Measurements from ENCODE around the gene SLC39A5. TPM values are rescaled to one million over a fixed set of nuclear protein-coding genes. Genes with fewer than 3 reads are reported as not detected.
"Not testable (repeated sequence)": the region's sequence is repeated elsewhere in the genome, so short reads cannot be mapped to it uniquely, and the experiment has no call there.

SLC39A5 gene
- total RNA-seq, 2 donors from 2014 or later, result 0.51 to 2.0 TPM

DNA sequence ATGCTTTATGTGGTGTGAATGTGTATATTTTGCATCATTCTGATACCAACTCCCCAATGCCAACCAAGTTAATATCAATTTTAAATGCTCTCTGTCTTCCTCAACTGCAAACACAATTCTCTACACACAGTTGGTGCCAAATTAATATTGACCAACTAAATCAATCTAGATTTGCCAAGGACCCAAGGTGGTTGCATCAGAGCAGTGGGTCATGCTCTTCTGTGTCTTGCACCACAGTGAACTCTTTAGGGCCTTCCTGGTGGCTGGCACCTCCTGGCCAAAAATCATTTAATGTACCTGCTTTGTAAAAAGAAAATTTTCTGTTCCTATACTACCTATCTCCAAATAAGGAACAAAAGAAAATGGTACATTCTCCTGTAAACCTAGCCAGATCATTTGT is 51.0 kb downstream of the SLC39A5 start:
- DNase-seq (ENCODE audit: low spot score in 2 of 2) (no peak), ATAC-seq (no peak)
- Mint-ChIP-seq H3K36me3 (peaks cover 11 to 28% of the 10 kb centered on the region in 2 donors), H3K9me3 (no peaks in the 10 kb centered on the region), H3K27ac (peak overlapping the region in 1 of 2 donors; percentile 17)

GRCh38 chr12:56282030-56282429 is 52.2 kb downstream of the SLC39A5 start:
- Mint-ChIP-seq H3K36me3 (peaks cover 9 to 27% of the 10 kb centered on the region in 2 donors), H3K27ac (peak overlapping the region in 1 of 2 donors; percentile 77), H3K9me3 (no peaks in the 10 kb centered on the region)
- DNase-seq (ENCODE audit: low spot score in 2 of 2), result no peak
- ATAC-seq, result no peak

- H3K27ac Mint-ChIP-seq, result peak overlapping the region; percentile 25 to 84
- DNase-seq (ENCODE audit: low spot score in 2 of 2) (no peak), ATAC-seq (no peak)
- H3K9me3 Mint-ChIP-seq, result no peaks in the 10 kb centered on the region
- H3K36me3 Mint-ChIP-seq, result peaks cover 9 to 27% of the 10 kb centered on the region in 2 donors
Observed at GRCh38 chr12:56282579-56282978, 52.7 kb downstream of the SLC39A5 start.

DNA sequence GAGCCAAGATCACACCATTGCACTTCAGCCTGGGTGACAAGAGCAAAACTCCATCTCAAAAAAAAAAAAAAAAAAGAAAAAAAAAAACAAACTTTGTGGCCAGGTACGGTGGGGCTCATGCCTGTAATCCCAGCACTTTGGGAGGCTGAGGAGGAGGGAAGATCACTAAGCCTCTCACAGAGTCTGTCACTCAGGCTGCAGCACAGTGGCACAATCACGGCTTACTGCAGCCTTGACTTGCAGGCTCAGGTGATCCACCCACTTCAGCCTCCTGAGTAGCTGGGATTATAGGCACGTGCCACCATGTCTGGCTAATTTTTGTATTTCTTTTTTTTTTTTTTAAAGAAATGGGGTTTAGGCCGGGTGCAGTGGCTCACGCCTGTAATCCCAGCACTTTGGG is 54.4 kb downstream of the SLC39A5 start:
- peaks cover 9 to 22% of the 10 kb centered on the region in 2 donors for H3K36me3 Mint-ChIP-seq
- H3K27ac Mint-ChIP-seq; DNase-seq (ENCODE audit: low spot score in 2 of 2); ATAC-seq; H3K9me3 Mint-ChIP-seq: not testable (repeated sequence)

DNA sequence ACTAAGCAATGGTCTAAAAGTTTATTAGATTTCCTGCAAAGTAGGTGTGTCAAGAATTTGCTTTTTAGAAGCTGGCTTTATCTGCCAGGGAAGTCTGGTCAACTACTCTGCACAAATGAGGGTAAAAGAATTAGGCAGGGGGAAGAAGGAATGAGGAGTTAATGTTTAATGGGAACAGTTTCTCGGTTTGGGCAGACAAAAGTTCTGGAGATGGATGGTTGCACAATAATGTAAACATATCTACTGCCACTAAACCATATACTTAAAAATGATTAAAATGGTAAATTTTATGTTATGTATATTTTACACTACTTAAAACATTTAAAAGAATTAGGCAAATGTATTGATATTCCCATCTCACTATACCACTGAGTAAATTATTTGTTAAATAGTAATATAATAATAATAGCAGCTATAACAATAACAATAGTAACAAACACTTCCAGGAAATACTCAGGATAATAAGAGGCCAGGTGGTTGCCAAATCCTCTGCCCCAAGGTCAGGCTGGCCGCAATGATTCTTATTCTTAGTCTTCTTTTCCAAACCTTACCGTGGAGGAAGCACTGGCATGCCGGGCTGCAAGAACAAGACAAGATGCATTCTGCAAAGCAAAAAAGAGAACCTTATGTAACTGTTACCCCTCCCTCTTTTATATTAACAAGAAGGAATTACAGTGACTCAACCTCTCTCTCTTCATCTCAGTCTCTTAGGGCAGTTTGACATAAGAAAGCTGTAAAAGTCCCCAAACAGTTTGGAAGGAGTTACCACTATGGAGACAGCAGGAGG is 56.4 kb downstream of the SLC39A5 start:
- ATAC-seq, result no peak
- no peaks in the 10 kb centered on the region for H3K9me3 Mint-ChIP-seq
- no peak overlapping the region for H3K27ac Mint-ChIP-seq
- H3K36me3 Mint-ChIP-seq, result peaks cover 8 to 24% of the 10 kb centered on the region in 2 donors
- no peak for DNase-seq (ENCODE audit: low spot score in 2 of 2)

Other genes starting within 250 kb of the SLC39A5 start
- gene SUOX, start 232.8 kb upstream of the SLC39A5 start, total RNA-seq, result 10 to 100 TPM in 1 of 2 donors, 1 to 10 TPM in 1; 5.7 to 15.5 TPM
- gene IKZF4, start 209.0 kb upstream of the SLC39A5 start, total RNA-seq, result 10 to 100 TPM; 17.0 to 19.5 TPM
- 10 to 100 TPM; 47.4 to 49.0 TPM for gene RPS26, start 188.1 kb upstream of the SLC39A5 start, total RNA-seq
- gene ERBB3, start 149.9 kb upstream of the SLC39A5 start, total RNA-seq, result under 1 TPM; 0.25 to 0.34 TPM
- gene PA2G4, start 125.5 kb upstream of the SLC39A5 start, total RNA-seq, result 100 to 1,000 TPM; 224 to 356 TPM
- 1,000 to 10,000 TPM; 5,050 to 5,339 TPM for gene RPL41, start 113.4 kb upstream of the SLC39A5 start, total RNA-seq
- 10 to 100 TPM in 1 of 2 donors, 1 to 10 TPM in 1; 7.1 to 15.0 TPM for gene ZC3H10, start 111.8 kb upstream of the SLC39A5 start, total RNA-seq
- 100 to 1,000 TPM; 159 to 197 TPM for gene ESYT1, start 101.8 kb upstream of the SLC39A5 start, total RNA-seq
- gene MYL6B, start 77.5 kb upstream of the SLC39A5 start, total RNA-seq, result 100 to 1,000 TPM in 1 of 2 donors, 10 to 100 TPM in 1; 99.7 to 112 TPM
- 1,000 to 10,000 TPM; 1,014 to 1,193 TPM for gene MYL6, start 71.7 kb upstream of the SLC39A5 start, total RNA-seq
- gene SMARCC2, start 40.6 kb upstream of the SLC39A5 start, total RNA-seq, result 100 to 1,000 TPM; 101 to 123 TPM
- 10 to 100 TPM; 33.4 to 39.0 TPM for gene RNF41, start 8.1 kb upstream of the SLC39A5 start, total RNA-seq
- gene NABP2, start 5.7 kb upstream of the SLC39A5 start, total RNA-seq, result 10 to 100 TPM; 60.7 to 90.5 TPM
- 10 to 100 TPM; 26.4 to 35.8 TPM for gene ANKRD52, start 28.3 kb downstream of the SLC39A5 start, total RNA-seq
- gene COQ10A, start 36.9 kb downstream of the SLC39A5 start, total RNA-seq, result 1 to 10 TPM; 5.2 to 6.3 TPM
- gene CS, start 70.3 kb downstream of the SLC39A5 start, total RNA-seq, result 100 to 1,000 TPM; 319 to 351 TPM
- gene CNPY2, start 85.9 kb downstream of the SLC39A5 start, total RNA-seq, result 100 to 1,000 TPM in 1 of 2 donors, 10 to 100 TPM in 1; 58.2 to 112 TPM
- 10 to 100 TPM; 54.0 to 71.4 TPM for gene PAN2, start 103.9 kb downstream of the SLC39A5 start, total RNA-seq
- 10 to 100 TPM in 1 of 2 donors, 1 to 10 TPM in 1; 9.6 to 20.9 TPM for gene IL23A, start 108.8 kb downstream of the SLC39A5 start, total RNA-seq
- gene STAT2, start 130.1 kb downstream of the SLC39A5 start, total RNA-seq, result 100 to 1,000 TPM; 170 to 172 TPM
- not detected for gene APOF, start 132.8 kb downstream of the SLC39A5 start, total RNA-seq
- gene TIMELESS, start 219.4 kb downstream of the SLC39A5 start, total RNA-seq, result 10 to 100 TPM; 60.4 to 61.6 TPM
- not detected for gene MIP, start 224.6 kb downstream of the SLC39A5 start, total RNA-seq
- gene SPRYD4, start 238.5 kb downstream of the SLC39A5 start, total RNA-seq, result 1 to 10 TPM; 3.4 to 3.9 TPM